Naive thymus-derived CD4-positive, alpha-beta T cell (primary cell): ENCODE measurements around the gene USP25. TPM values are rescaled to one million over a fixed set of nuclear protein-coding genes. Genes with fewer than 3 reads are reported as not detected.
A peak's percentile ranks its signal among the peaks of the same experiment; 100 is the strongest.

Experiments used
- ATAC-seq: fragments of 150-1000 bp; cut with Tn5 transposase; 2 replicates; pipeline ENCODE4 v1.10.0; 2021; ENCODE audit warnings: mild to moderate bottlenecking, moderate library complexity
- CTCF ChIA-PET: fragments of 350-600 bp; sonication (Branson Sonifier 250); formaldehyde crosslinking; loops from one replicate; lab custom pipeline; 2021; ENCODE audit warnings: antibody characterized with exemption; lab: Charles Lee
- POLR2A ChIA-PET: fragments of 350-600 bp; sonication (Branson Sonifier 250); formaldehyde crosslinking; loops from one replicate; lab custom pipeline; 2021; ENCODE audit warnings: antibody characterized with exemption, inconsistent platforms; lab: Charles Lee
- DNase-seq, 9 donors: peaks; one replicate each; pipeline versions ENCODE4 v3.0.0 to v3.0.0-alpha.2; 2020 to 2022; ENCODE audit warnings: mixed read lengths in 1 of 9
- H3K27ac ChIP-seq: one replicate; pipeline ENCODE4 v1.7.0; 2013; ENCODE audit warnings: mild to moderate bottlenecking, low read depth, low read length, moderate library complexity
- H3K27me3 ChIP-seq, 2 donors: one replicate each; pipeline ENCODE4 v1.7.0; 2013; ENCODE audit warnings: low read length in 2 of 2, mild to moderate bottlenecking in 2 of 2, moderate library complexity in 2 of 2; ENCODE audit not compliant: control insufficient read depth in 2 of 2, insufficient read depth in 2 of 2
- H3K36me3 ChIP-seq, 3 experiments: 1 replicate in 2 of 3; 2 replicates in 1 of 3; pipeline ENCODE4 v1.7.0; 2013; ENCODE audit warnings: low read length in 3 of 3, mild to moderate bottlenecking in 3 of 3, moderate library complexity in 1 of 3; ENCODE audit not compliant: insufficient read depth in 3 of 3, control insufficient read depth in 2 of 3
- H3K4me1 ChIP-seq, 2 donors: one replicate each; pipeline ENCODE4 v1.7.0; 2013; ENCODE audit warnings: low read length in 2 of 2, mild to moderate bottlenecking in 2 of 2, moderate library complexity in 1 of 2; ENCODE audit not compliant: control insufficient read depth in 2 of 2, insufficient read depth in 2 of 2
- H3K4me3 ChIP-seq: 2 replicates; pipeline ENCODE4 v1.7.0; 2013; ENCODE audit warnings: mild to moderate bottlenecking, low read length
- H3K9me3 ChIP-seq, 3 experiments: 1 replicate in 2 of 3; 2 replicates in 1 of 3; pipeline ENCODE4 v1.7.0; 2013; ENCODE audit warnings: low read length in 3 of 3; ENCODE audit not compliant: control insufficient read depth in 2 of 3
- H3K27ac Mint-ChIP-seq, 9 donors: one replicate each; pipeline ENCODE4 v1.8.0; 2020 to 2022; ENCODE audit warnings: mixed read lengths in 9 of 9, mild to moderate bottlenecking in 8 of 9, moderate library complexity in 5 of 9, inconsistent platforms in 2 of 9
- H3K27me3 Mint-ChIP-seq, 5 donors: one replicate each; pipeline ENCODE4 v1.8.0; 2021 to 2022; ENCODE audit warnings: mixed read lengths in 5 of 5, mild to moderate bottlenecking in 1 of 5
- H3K36me3 Mint-ChIP-seq, 5 donors: one replicate each; pipeline ENCODE4 v1.8.0; 2020 to 2022; ENCODE audit warnings: mixed read lengths in 5 of 5, mild to moderate bottlenecking in 3 of 5, inconsistent platforms in 1 of 5
- H3K4me1 Mint-ChIP-seq, 7 donors: one replicate each; pipeline ENCODE4 v1.8.0; 2020 to 2022; ENCODE audit warnings: mixed read lengths in 7 of 7, mild to moderate bottlenecking in 3 of 7, inconsistent platforms in 1 of 7
- H3K4me3 Mint-ChIP-seq, 10 donors: one replicate each; pipeline ENCODE4 v1.8.0; 2020 to 2022; ENCODE audit warnings: mild to moderate bottlenecking in 10 of 10, mixed read lengths in 10 of 10, moderate library complexity in 6 of 10, inconsistent platforms in 2 of 10
- H3K9me3 Mint-ChIP-seq, 11 donors: one replicate each; pipeline ENCODE4 v1.8.0; 2020 to 2022; ENCODE audit warnings: mixed read lengths in 11 of 11, mild to moderate bottlenecking in 4 of 11, inconsistent platforms in 1 of 11, moderate library complexity in 1 of 11
- intact Hi-C, 2 donors: fragments of 100-400 bp; cut with micrococcal nuclease; formaldehyde crosslinking; loops; one replicate each; pipeline ENCODE4 v1.15.1; 2023
- polyA plus RNA-seq, 2 donors: library from polyadenylated mRNA; unstranded; fragments of 300-500 nt; fragmentation: Illumina TruSeq; gene quantifications; one replicate each; pipeline ENCODE4 v1.2.3, GENCODE V29; 2021
- total RNA-seq, 6 experiments: library from RNA in 5 of 6; stranded (reverse) in 5 of 6; gene quantifications; 1 replicate in 5 of 6; 2 replicates in 1 of 6; pipeline ENCODE4 v1.2.3 and lab custom pipeline; 2021 to 2026

The USP25 gene
- total and polyA plus RNA-seq, 7 experiments from 2014 or later: 9.6 to 67.4 (median 52.0) TPM

- H3K9me3 Mint-ChIP-seq: peaks cover 0 to 5% (median 2%) of the 10 kb centered on the region in 11 donors
- peaks cover 0 to 11% (median 0%) of the 10 kb centered on the region in 3 experiments for H3K36me3 ChIP-seq
- no peaks in the 10 kb centered on the region for H3K27me3 Mint-ChIP-seq
- H3K4me1 ChIP-seq: peaks cover 21 to 26% of the 10 kb centered on the region in 2 donors
- CTCF ChIA-PET: no interaction called here
- H3K27ac Mint-ChIP-seq: peak overlapping the region in 2 of 9 donors; percentile 5 to 47
- H3K4me3 ChIP-seq: no peak overlapping the region
- no peak overlapping the region for H3K27ac ChIP-seq
- peak overlapping the region in 3 of 10 donors; percentile 41 to 98 (median 41) for H3K4me3 Mint-ChIP-seq
- intact Hi-C loops: loop anchor here in 1 of 2 donors (1.0 kb wide), 1 partner anchor 8 kb away; no protein-coding TSS in a partner anchor
- H3K4me1 Mint-ChIP-seq: peaks cover 52 to 100% (median 92%) of the 10 kb centered on the region in 7 donors
- ATAC-seq (no peak), DNase-seq (no peak)
- no peaks in the 10 kb centered on the region for H3K9me3 ChIP-seq
- peaks cover 4 to 33% (median 26%) of the 10 kb centered on the region in 5 donors for H3K36me3 Mint-ChIP-seq
- POLR2A ChIA-PET: interaction anchor here (0.7 kb wide), 1 partner anchor 1760 kb away, joined by 3 read pairs; no protein-coding TSS in a partner anchor
- no peaks in the 10 kb centered on the region for H3K27me3 ChIP-seq
Observed at GRCh38 chr21:15742694-15743093, 12.9 kb downstream of the USP25 start.

- ChIA-PET POLR2A (interaction anchor here (1.3 kb wide), 1 partner anchor 11 kb away, joined by 4 read pairs; no protein-coding TSS in a partner anchor), CTCF (no interaction called here)
- ATAC-seq (no peak), DNase-seq (no peak)
- peaks cover 0 to 11% (median 0%) of the 10 kb centered on the region in 3 experiments for H3K36me3 ChIP-seq
- peaks cover 19 to 20% of the 10 kb centered on the region in 2 donors for H3K4me1 ChIP-seq
- intact Hi-C loops: loop anchor here in 1 of 2 donors (1.0 kb wide), 1 partner anchor 9 kb away; no protein-coding TSS in a partner anchor
- peaks cover 51 to 100% (median 89%) of the 10 kb centered on the region in 7 donors for H3K4me1 Mint-ChIP-seq
- H3K27ac ChIP-seq: no peak overlapping the region
- peaks cover 0 to 4% (median 0%) of the 10 kb centered on the region in 11 donors for H3K9me3 Mint-ChIP-seq
- H3K27me3 Mint-ChIP-seq: no peaks in the 10 kb centered on the region
- H3K4me3 Mint-ChIP-seq: peak overlapping the region in 4 of 10 donors; percentile 14 to 49 (median 32)
- peak overlapping the region in 2 of 9 donors; percentile 1 to 2 for H3K27ac Mint-ChIP-seq
- H3K4me3 ChIP-seq: no peak overlapping the region
- H3K9me3 ChIP-seq: no peaks in the 10 kb centered on the region
- peaks cover 4 to 28% (median 20%) of the 10 kb centered on the region in 5 donors for H3K36me3 Mint-ChIP-seq
- no peaks in the 10 kb centered on the region for H3K27me3 ChIP-seq
Observed at GRCh38 chr21:15743593-15743992, 13.8 kb downstream of the USP25 start.

GRCh38 chr21:15744926-15745325, 15.1 kb downstream of the USP25 start:
- H3K27me3 ChIP-seq: no peaks in the 10 kb centered on the region
- intact Hi-C loops: no loop called here
- Mint-ChIP-seq H3K9me3 (peaks cover 0 to 4% (median 0%) of the 10 kb centered on the region in 11 donors), H3K4me3 (peak overlapping the region in 5 of 10 donors; percentile 6 to 33 (median 16)), H3K36me3 (peaks cover 4 to 34% (median 27%) of the 10 kb centered on the region in 5 donors), H3K4me1 (peaks cover 48 to 100% (median 89%) of the 10 kb centered on the region in 7 donors), H3K27me3 (no peaks in the 10 kb centered on the region), H3K27ac (no peak overlapping the region)
- H3K27ac ChIP-seq: no peak overlapping the region
- peaks cover 12 to 14% of the 10 kb centered on the region in 2 donors for H3K4me1 ChIP-seq
- peaks cover 0 to 11% (median 0%) of the 10 kb centered on the region in 3 experiments for H3K36me3 ChIP-seq
- CTCF ChIA-PET: no interaction called here
- no peak for ATAC-seq
- H3K9me3 ChIP-seq: no peaks in the 10 kb centered on the region
- H3K4me3 ChIP-seq: no peak overlapping the region
- DNase-seq: no peak
- POLR2A ChIA-PET: no interaction called here

GRCh38 chr21:15748586-15748985, 18.8 kb downstream of the USP25 start:
- no peak overlapping the region for H3K27ac ChIP-seq
- ATAC-seq (no peak), DNase-seq (no peak)
- Mint-ChIP-seq H3K4me3 (peak overlapping the region in 4 of 10 donors; percentile 2 to 61 (median 41)), H3K9me3 (peaks cover 0 to 1% (median 0%) of the 10 kb centered on the region in 11 donors), H3K36me3 (peaks cover 4 to 17% (median 12%) of the 10 kb centered on the region in 5 donors), H3K4me1 (peaks cover 35 to 98% (median 82%) of the 10 kb centered on the region in 7 donors), H3K27me3 (no peaks in the 10 kb centered on the region), H3K27ac (no peak overlapping the region)
- ChIA-PET POLR2A (interaction anchor here (0.9 kb wide), 1 partner anchor 18 kb away, joined by 3 read pairs; no protein-coding TSS in a partner anchor), CTCF (no interaction called here)
- H3K9me3 ChIP-seq: no peaks in the 10 kb centered on the region
- intact Hi-C loops: loop anchor here in 1 of 2 donors (2.0 kb wide), 1 partner anchor 16 kb away; no protein-coding TSS in a partner anchor
- H3K27me3 ChIP-seq: no peaks in the 10 kb centered on the region
- peaks cover 17 to 25% of the 10 kb centered on the region in 2 donors for H3K4me1 ChIP-seq
- no peak overlapping the region for H3K4me3 ChIP-seq
- no peaks in the 10 kb centered on the region for H3K36me3 ChIP-seq

GRCh38 chr21:15749082-15749860, 19.5 kb downstream of the USP25 start:
- CTCF ChIA-PET: interaction anchor here (0.6 kb wide), 1 partner anchor 194 kb away, joined by 3 read pairs; no protein-coding TSS in a partner anchor
- H3K27ac Mint-ChIP-seq: no peak overlapping the region

GRCh38 chr21:15749861-15750159, 20.0 kb downstream of the USP25 start:
- CTCF ChIA-PET: interaction anchor here (0.6 kb wide), 1 partner anchor 193 kb away, joined by 3 read pairs; no protein-coding TSS in a partner anchor
- Histone ChIP-seq H3K4me3 (no peak overlapping the region), H3K27me3 (no peaks in the 10 kb centered on the region), H3K36me3 (no peaks in the 10 kb centered on the region), H3K9me3 (no peaks in the 10 kb centered on the region), H3K4me1 (peaks cover 28 to 31% of the 10 kb centered on the region in 2 donors), H3K27ac (no peak overlapping the region)
- peaks cover 38 to 98% (median 83%) of the 10 kb centered on the region in 7 donors for H3K4me1 Mint-ChIP-seq
- peak overlapping the region in 7 of 10 donors; percentile 41 to 80 (median 57) for H3K4me3 Mint-ChIP-seq
- ATAC-seq (no peak), DNase-seq (no peak)
- POLR2A ChIA-PET: no interaction called here
- intact Hi-C loops: loop anchor here in 1 of 2 donors (2.0 kb wide), 1 partner anchor 15 kb away; no protein-coding TSS in a partner anchor
- peaks cover 4 to 18% (median 12%) of the 10 kb centered on the region in 5 donors for H3K36me3 Mint-ChIP-seq
- H3K9me3 Mint-ChIP-seq: peaks cover 0 to 1% (median 0%) of the 10 kb centered on the region in 11 donors
- H3K27me3 Mint-ChIP-seq: no peaks in the 10 kb centered on the region
- H3K27ac Mint-ChIP-seq: no peak overlapping the region

More at GRCh38 chr21:15749082-15749860, 19.5 kb downstream of the USP25 start:
- no peaks in the 10 kb centered on the region for H3K36me3 ChIP-seq
- intact Hi-C loops: loop anchor here in 1 of 2 donors (2.0 kb wide), 1 partner anchor 16 kb away; no protein-coding TSS in a partner anchor
- peaks cover 23 to 26% of the 10 kb centered on the region in 2 donors for H3K4me1 ChIP-seq
- no peak for DNase-seq
- no peak overlapping the region for H3K27ac ChIP-seq
- peaks cover 0 to 1% (median 0%) of the 10 kb centered on the region in 11 donors for H3K9me3 Mint-ChIP-seq
- no peak for ATAC-seq
- H3K4me3 Mint-ChIP-seq: peak overlapping the region in 7 of 10 donors; percentile 2 to 61 (median 37)
- no peaks in the 10 kb centered on the region for H3K9me3 ChIP-seq
- no peaks in the 10 kb centered on the region for H3K27me3 ChIP-seq
- peaks cover 4 to 13% (median 12%) of the 10 kb centered on the region in 5 donors for H3K36me3 Mint-ChIP-seq
- no peak overlapping the region for H3K4me3 ChIP-seq
- peaks cover 33 to 98% (median 82%) of the 10 kb centered on the region in 7 donors for H3K4me1 Mint-ChIP-seq
- H3K27me3 Mint-ChIP-seq: no peaks in the 10 kb centered on the region
- POLR2A ChIA-PET: interaction anchor here (0.9 kb wide), 1 partner anchor 19 kb away, joined by 3 read pairs; no protein-coding TSS in a partner anchor
